B cell (primary cell): ENCODE data around the gene HES5. TPM values are rescaled to one million over a fixed set of nuclear protein-coding genes. Genes with fewer than 3 reads are reported as not detected.

ENCODE experiments used
- ATAC-seq: fragments of 200-7000 bp; cut with Tn5 transposase; one replicate; pipeline ENCODE4 v1.10.0; 2021; ENCODE audit warnings: low read depth, mild to moderate bottlenecking, moderate number of reproducible peaks, moderate library complexity
- CTCF ChIA-PET: fragments of 350-600 bp; sonication (Branson Sonifier 250); formaldehyde crosslinking; loops from one replicate; lab custom pipeline; 2021; ENCODE audit warnings: antibody characterized with exemption, inconsistent platforms; lab: Charles Lee
- POLR2A ChIA-PET: fragments of 350-600 bp; sonication (Branson Sonifier 250); formaldehyde crosslinking; loops from one replicate; lab custom pipeline; 2021; ENCODE audit warnings: antibody characterized with exemption; lab: Charles Lee
- DNase-seq: peaks from one replicate; pipeline ENCODE4 v3.0.0; 2013
- H2AFZ ChIP-seq: 2 replicates; pipeline ENCODE4 v1.6.1; 2012; ENCODE audit warnings: mild to moderate bottlenecking, low read depth, low read length; ENCODE audit not compliant: insufficient read depth, poor library complexity, severe bottlenecking
- H3K27ac ChIP-seq, 2 donors: 1 replicate in 1 of 2; 2 replicates in 1 of 2; pipeline ENCODE4 v1.5.1; 2012 to 2013; ENCODE audit warnings: low read length in 2 of 2, mild to moderate bottlenecking in 2 of 2, moderate library complexity in 1 of 2
- H3K27me3 ChIP-seq, 4 experiments: fragments of 200-600 bp in 1 of 4; sonication (generic) in 1 of 4; replicated peaks in 1 of 4; 1 replicate in 2 of 4; 2 replicates in 2 of 4; pipeline versions ENCODE4 v1.6.1 to v1.7.0; 2013 to 2016; ENCODE audit warnings: low read length in 3 of 4, mild to moderate bottlenecking in 2 of 4, mixed read lengths in 1 of 4, moderate library complexity in 1 of 4; ENCODE audit not compliant: insufficient read depth in 4 of 4, control insufficient read depth in 3 of 4; ENCODE audit errors: control extremely low read depth in 1 of 4
- H3K36me3 ChIP-seq, 2 experiments: replicated peaks in 1 of 2; 1 replicate in 1 of 2; 2 replicates in 1 of 2; pipeline versions ENCODE4 v1.6.1 to v1.7.1; 2013; ENCODE audit warnings: low read length in 1 of 2; ENCODE audit not compliant: insufficient read depth in 2 of 2, control insufficient read depth in 1 of 2; ENCODE audit errors: control extremely low read depth in 1 of 2, extremely low read depth in 1 of 2
- H3K4me1 ChIP-seq, 2 donors: fragments of 200-600 bp in 1 of 2; sonication (generic) in 1 of 2; 1 replicate in 1 of 2; 2 replicates in 1 of 2; pipeline versions ENCODE4 v1.5.1 to v1.6.1; 2013 to 2017; ENCODE audit warnings: low read length in 2 of 2; ENCODE audit not compliant: control insufficient read depth in 2 of 2, insufficient read depth in 2 of 2
- H3K4me2 ChIP-seq: replicated peaks from 2 replicates; pipeline ENCODE3; 2012; ENCODE audit warnings: mild to moderate bottlenecking, low read depth, low read length; ENCODE audit not compliant: poor library complexity, severe bottlenecking
- H3K4me3 ChIP-seq, 5 experiments: fragments of 200-600 bp in 1 of 5; sonication (generic) in 1 of 5; 1 replicate in 3 of 5; 2 replicates in 2 of 5; pipeline versions ENCODE4 v1.5.1 to v1.7.0; 2011 to 2016; ENCODE audit warnings: low read length in 4 of 5, mild to moderate bottlenecking in 4 of 5, low read depth in 2 of 5, control low read depth in 1 of 5, moderate library complexity in 1 of 5; ENCODE audit not compliant: insufficient read depth in 1 of 5; ENCODE audit errors: control extremely low read depth in 1 of 5, extremely low read depth in 1 of 5
- H3K79me2 ChIP-seq: fragments of 200-600 bp; sonication (generic); one replicate; pipeline ENCODE4 v1.6.0; 2016; ENCODE audit warnings: low read length; ENCODE audit not compliant: control insufficient read depth, insufficient read depth
- H3K9ac ChIP-seq: fragments of 200-600 bp; sonication (generic); 2 replicates; pipeline ENCODE4 v1.6.1; 2017; ENCODE audit warnings: mild to moderate bottlenecking, low read length, moderate library complexity
- H3K9me3 ChIP-seq, 3 donors: one replicate each; pipeline versions ENCODE4 v1.6.1 to v1.7.1; 2013; ENCODE audit warnings: low read length in 2 of 3; ENCODE audit not compliant: control insufficient read depth in 2 of 3, insufficient read depth in 1 of 3; ENCODE audit errors: control extremely low read depth in 1 of 3
- H4K20me1 ChIP-seq: 2 replicates; pipeline ENCODE4 v1.6.0; 2012; ENCODE audit warnings: mild to moderate bottlenecking, low read length; ENCODE audit not compliant: insufficient read depth, control insufficient read depth, poor library complexity, severe bottlenecking
- H3K27ac Mint-ChIP-seq: one replicate; pipeline ENCODE4 v1.8.0; 2021; ENCODE audit warnings: mixed read lengths
- H3K27me3 Mint-ChIP-seq: one replicate; pipeline ENCODE4 v1.8.0; 2021; ENCODE audit warnings: mixed read lengths
- H3K4me1 Mint-ChIP-seq: one replicate; pipeline ENCODE4 v1.8.0; 2021; ENCODE audit warnings: mixed read lengths
- H3K4me3 Mint-ChIP-seq: one replicate; pipeline ENCODE4 v1.8.0; 2021; ENCODE audit warnings: mixed read lengths
- H3K9me3 Mint-ChIP-seq: one replicate; pipeline ENCODE4 v1.8.0; 2022; ENCODE audit warnings: mixed read lengths; ENCODE audit not compliant: insufficient read depth
- CTCF ChIP-seq: fragments of 200-600 bp; IDR thresholded peaks from one replicate; pipeline ENCODE4 v1.8.0; 2022; ENCODE audit warnings: antibody characterized with exemption, mild to moderate bottlenecking
- EZH2 ChIP-seq: IDR thresholded peaks from 2 replicates; pipeline ENCODE4 v1.6.1; 2012; ENCODE audit warnings: borderline replicate concordance, low read depth, mild to moderate bottlenecking, moderate library complexity, low read length; ENCODE audit not compliant: insufficient read depth, poor library complexity, severe bottlenecking
- WGBS: methylation state at CpG from one replicate; pipeline ENCODE4 v1.1.5; 2013; ENCODE audit warnings: missing lambda C conversion rate; ENCODE audit not compliant: insufficient coverage; 5-methylcytosine and 5-hydroxymethylcytosine counted together
- intact Hi-C: fragments of 100-400 bp; cut with micrococcal nuclease; formaldehyde crosslinking; loops from one replicate; pipeline ENCODE4 v1.10.0; 2022
- polyA plus RNA-seq: library from polyadenylated mRNA; depleted of rRNA; stranded (reverse); fragments of >200 nt; gene quantifications from 2 replicates; pipeline ENCODE4 v1.2.3, GENCODE V29; 2012
- total RNA-seq, 2 donors: library from RNA; stranded (reverse); fragments of 120-200 nt in 1 of 2; gene quantifications; 1 replicate in 1 of 2; 2 replicates in 1 of 2; pipeline versions ENCODE4 v1.2.3 to v1.2.4, GENCODE V29; 2013 to 2022

Gene HES5
- total and polyA plus RNA-seq, 2 donors (not counting 1 experiment from before 2014, with no cell fraction given): not detected

GRCh38 chr1:2561446-2561845 is 31.4 kb upstream of the HES5 start:
- Mint-ChIP-seq H3K27me3 (no peaks in the 10 kb centered on the region), H3K4me1 (peaks cover 25% of the 10 kb centered on the region), H3K4me3 (no peak overlapping the region), H3K9me3 (no peaks in the 10 kb centered on the region), H3K27ac (no peak overlapping the region)
- H3K27me3 ChIP-seq: no peaks in the 10 kb centered on the region
- H3K27ac ChIP-seq: no peak overlapping the region
- no peak overlapping the region for H2AFZ ChIP-seq
- H3K9ac ChIP-seq: no peak overlapping the region
- intact Hi-C loops: no loop called here
- TF ChIP-seq CTCF (no peak), EZH2 (no peak)
- peaks cover 0 to 3% (median 0%) of the 10 kb centered on the region in 3 donors for H3K9me3 ChIP-seq
- peaks cover 0 to 52% of the 10 kb centered on the region in 2 experiments for H3K36me3 ChIP-seq
- 95% methylated on average over 11 of the region's 11 CpGs for WGBS
- H3K4me3 ChIP-seq: no peak overlapping the region
- peaks cover 34% of the 10 kb centered on the region for H4K20me1 ChIP-seq
- H3K4me1 ChIP-seq: peaks cover 16 to 22% of the 10 kb centered on the region in 2 donors
- peaks cover 25% of the 10 kb centered on the region for H3K79me2 ChIP-seq
- DNase-seq (no peak), ATAC-seq (no peak)
- POLR2A ChIA-PET: interaction anchor here (2.5 kb wide), 1 partner anchor 24 kb away, joined by 18 read pairs; the partner anchor contains the start of gene PRXL2B
- H3K4me2 ChIP-seq: no peak overlapping the region
- CTCF ChIA-PET: interaction anchor here (0.8 to 4.0 kb wide), 7 partner anchors 10 to 84 kb away, joined by 3 to 33 read pairs (median 3); partner anchors contain the start of gene PRXL2B

GRCh38 chr1:2560299-2561073 is 30.4 kb upstream of the HES5 start:
- no peak overlapping the region for H3K4me2 ChIP-seq
- no peak overlapping the region for H3K4me3 Mint-ChIP-seq

More at GRCh38 chr1:2560299-2561073, 30.4 kb upstream of the HES5 start:
- TF ChIP-seq EZH2: no peak
- no peak for TF ChIP-seq CTCF
- H3K4me3 ChIP-seq: no peak overlapping the region
- H3K36me3 ChIP-seq: peaks cover 0 to 52% of the 10 kb centered on the region in 2 experiments
- ChIA-PET CTCF (interaction anchor here (1.4 to 4.0 kb wide), 3 partner anchors 15 to 27 kb away, joined by 3 to 33 read pairs (median 14); partner anchors contain the start of gene PRXL2B), POLR2A (interaction anchor here (0.8 to 1.3 kb wide), 2 partner anchors 18 to 109 kb away, joined by 3 read pairs; no protein-coding TSS in a partner anchor)
- peaks cover 0 to 3% (median 0%) of the 10 kb centered on the region in 3 donors for H3K9me3 ChIP-seq
- H3K9me3 Mint-ChIP-seq: no peaks in the 10 kb centered on the region
- DNase-seq: no peak
- H2AFZ ChIP-seq: no peak overlapping the region
- no peaks in the 10 kb centered on the region for H3K27me3 ChIP-seq
- H3K27ac ChIP-seq: no peak overlapping the region
- WGBS: 95% methylated on average over 13 of the region's 15 CpGs
- peaks cover 33% of the 10 kb centered on the region for H3K4me1 Mint-ChIP-seq
- H3K27ac Mint-ChIP-seq: no peak overlapping the region
- H3K79me2 ChIP-seq: peaks cover 31% of the 10 kb centered on the region
- H3K27me3 Mint-ChIP-seq: no peaks in the 10 kb centered on the region
- H3K4me1 ChIP-seq: peaks cover 19 to 29% of the 10 kb centered on the region in 2 donors
- peaks cover 34% of the 10 kb centered on the region for H4K20me1 ChIP-seq
- no peak overlapping the region for H3K9ac ChIP-seq
- ATAC-seq: no peak
- intact Hi-C loops: no loop called here
